DND-41 (cell line): ENCODE data around the gene DYNLT4.

Experiments used
- EZH2 ChIP-seq: IDR thresholded peaks from 3 replicates; pipeline ENCODE4 v1.6.1; 2012; ENCODE audit warnings: borderline replicate concordance, low read depth, mild to moderate bottlenecking, moderate library complexity, low read length, inconsistent platforms; ENCODE audit not compliant: severe bottlenecking
- TF ChIP-seq, protein P1 (sequence below): IDR thresholded peaks from 2 replicates; pipeline ENCODE4 v1.5.1; 2012; ENCODE audit warnings: borderline replicate concordance, low read length, moderate library complexity, mild to moderate bottlenecking; ENCODE audit not compliant: poor library complexity, severe bottlenecking; ENCODE audit errors: extremely low read depth

DNA sequence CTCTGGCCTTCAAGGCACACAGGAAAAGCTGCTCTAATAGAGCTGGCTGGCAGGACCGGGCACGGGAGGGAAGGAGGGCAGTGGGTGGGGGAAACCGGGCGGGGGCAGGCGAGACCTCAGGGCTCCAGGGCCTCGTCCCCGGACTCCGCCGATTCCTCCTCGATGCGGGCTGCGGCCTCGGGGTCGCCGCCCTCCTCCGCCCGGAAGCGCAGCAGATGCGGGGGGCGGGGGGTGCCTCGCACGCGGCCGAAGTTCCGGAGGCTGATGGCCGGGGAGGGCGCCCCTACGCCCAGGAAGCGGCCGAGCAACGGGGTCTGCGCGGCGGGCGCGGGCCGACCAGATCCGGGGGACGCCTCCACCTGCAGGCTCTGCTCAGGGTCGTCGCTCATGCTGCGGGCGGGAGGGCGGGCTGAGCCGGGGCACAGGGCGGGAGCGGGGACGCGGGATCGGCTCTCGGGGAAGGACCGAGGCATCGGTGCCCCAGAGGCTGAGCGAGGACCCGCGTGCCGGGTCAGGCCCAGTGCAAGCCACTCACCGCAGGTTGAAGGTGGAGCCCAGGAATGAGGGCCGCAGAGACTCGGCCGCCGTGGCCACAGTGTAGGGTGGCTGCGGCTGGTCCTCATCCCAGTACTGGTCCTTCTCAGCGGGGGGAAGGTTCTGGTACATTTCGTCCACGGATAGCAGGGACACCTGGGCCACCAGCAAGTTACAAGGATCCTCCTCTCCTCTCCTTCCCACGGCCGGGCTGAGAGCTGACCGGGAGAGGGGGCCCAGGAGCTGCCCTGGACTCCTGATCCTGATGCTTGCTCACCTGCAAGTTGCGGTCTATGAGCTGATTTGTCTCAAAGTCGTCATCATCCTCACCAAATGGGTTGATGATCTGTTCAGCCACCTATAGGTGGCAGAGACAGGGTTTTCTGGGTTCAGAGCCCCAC is 22.8 kb downstream of the DYNLT4 start:
- TF ChIP-seq, protein P1, sequence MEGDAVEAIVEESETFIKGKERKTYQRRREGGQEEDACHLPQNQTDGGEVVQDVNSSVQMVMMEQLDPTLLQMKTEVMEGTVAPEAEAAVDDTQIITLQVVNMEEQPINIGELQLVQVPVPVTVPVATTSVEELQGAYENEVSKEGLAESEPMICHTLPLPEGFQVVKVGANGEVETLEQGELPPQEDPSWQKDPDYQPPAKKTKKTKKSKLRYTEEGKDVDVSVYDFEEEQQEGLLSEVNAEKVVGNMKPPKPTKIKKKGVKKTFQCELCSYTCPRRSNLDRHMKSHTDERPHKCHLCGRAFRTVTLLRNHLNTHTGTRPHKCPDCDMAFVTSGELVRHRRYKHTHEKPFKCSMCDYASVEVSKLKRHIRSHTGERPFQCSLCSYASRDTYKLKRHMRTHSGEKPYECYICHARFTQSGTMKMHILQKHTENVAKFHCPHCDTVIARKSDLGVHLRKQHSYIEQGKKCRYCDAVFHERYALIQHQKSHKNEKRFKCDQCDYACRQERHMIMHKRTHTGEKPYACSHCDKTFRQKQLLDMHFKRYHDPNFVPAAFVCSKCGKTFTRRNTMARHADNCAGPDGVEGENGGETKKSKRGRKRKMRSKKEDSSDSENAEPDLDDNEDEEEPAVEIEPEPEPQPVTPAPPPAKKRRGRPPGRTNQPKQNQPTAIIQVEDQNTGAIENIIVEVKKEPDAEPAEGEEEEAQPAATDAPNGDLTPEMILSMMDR = no peak
- TF ChIP-seq EZH2 = no peak
